ENCODE measurements around the gene CEACAM19.
"Not testable (repeated sequence)": the region's sequence is repeated elsewhere in the genome, so short reads cannot be mapped to it uniquely, and the experiment has no call there.

The CEACAM19 gene

GRCh38 chr19:44707794-44708193 lies 36.5 kb downstream of the CEACAM19 start:
- Histone ChIP-seq H3K36me3 (replicated peaks) (no peaks in the 10 kb centered on the region), H3K27me3 (replicated peaks) (no peaks in the 10 kb centered on the region), H3K27ac (no peak overlapping the region), H3K4me3 (ENCODE audit: low read depth, low read length) (no peak overlapping the region)
- no peak for TF ChIP-seq CTCF (IDR thresholded peaks at IDR 0.05; ENCODE audit: low read depth, low read length, missing control alignments)
- no peak for DNase-seq
- in situ Hi-C loops (cut with HindIII; ENCODE audit: low pct_ligation_motif_present, low sequenced_read_pairs), result no loop called here

- DNase-seq, result no peak
- Histone ChIP-seq H3K36me3 (replicated peaks) (no peaks in the 10 kb centered on the region), H3K27me3 (replicated peaks) (no peaks in the 10 kb centered on the region), H3K27ac (no peak overlapping the region), H3K4me3 (ENCODE audit: low read depth, low read length) (no peak overlapping the region)
- no peak for TF ChIP-seq CTCF (IDR thresholded peaks at IDR 0.05; ENCODE audit: low read depth, low read length, missing control alignments)
- in situ Hi-C loops (cut with HindIII; ENCODE audit: low pct_ligation_motif_present, low sequenced_read_pairs), result no loop called here
Observed at GRCh38 chr19:44708940-44709339, 37.7 kb downstream of the CEACAM19 start.

- H3K27ac ChIP-seq; H3K36me3 ChIP-seq (replicated peaks); DNase-seq; in situ Hi-C loops (cut with HindIII; ENCODE audit: low pct_ligation_motif_present, low sequenced_read_pairs); H3K27me3 ChIP-seq (replicated peaks); H3K4me3 ChIP-seq (ENCODE audit: low read depth, low read length): not testable (repeated sequence)
Observed at GRCh38 chr19:44709434-44710266, 38.4 kb downstream of the CEACAM19 start.

GRCh38 chr19:44710483-44710882 lies 39.2 kb downstream of the CEACAM19 start:
- H3K4me3 ChIP-seq (ENCODE audit: low read depth, low read length), result no peak overlapping the region
- in situ Hi-C loops (cut with HindIII; ENCODE audit: low pct_ligation_motif_present, low sequenced_read_pairs), result no loop called here
- TF ChIP-seq CTCF (IDR thresholded peaks at IDR 0.05; ENCODE audit: low read depth, low read length, missing control alignments), result no peak
- DNase-seq, result no peak
- no peak overlapping the region for H3K27ac ChIP-seq
- no peaks in the 10 kb centered on the region for H3K36me3 ChIP-seq (replicated peaks)
- H3K27me3 ChIP-seq (replicated peaks), result no peaks in the 10 kb centered on the region

- Histone ChIP-seq H3K4me3 (ENCODE audit: low read depth, low read length) (no peak overlapping the region), H3K27ac (no peak overlapping the region), H3K27me3 (replicated peaks) (no peaks in the 10 kb centered on the region), H3K36me3 (replicated peaks) (no peaks in the 10 kb centered on the region)
- no peak for TF ChIP-seq CTCF (IDR thresholded peaks at IDR 0.05; ENCODE audit: low read depth, low read length, missing control alignments)
- DNase-seq, result no peak
- in situ Hi-C loops (cut with HindIII; ENCODE audit: low pct_ligation_motif_present, low sequenced_read_pairs), result no loop called here
Observed at GRCh38 chr19:44712864-44713515, 41.7 kb downstream of the CEACAM19 start.

GRCh38 chr19:44714597-44715169 lies 43.4 kb downstream of the CEACAM19 start:
- Histone ChIP-seq H3K36me3 (replicated peaks) (no peaks in the 10 kb centered on the region), H3K4me3 (ENCODE audit: low read depth, low read length) (no peak overlapping the region), H3K27ac (no peak overlapping the region), H3K27me3 (replicated peaks) (no peaks in the 10 kb centered on the region)
- in situ Hi-C loops (cut with HindIII; ENCODE audit: low pct_ligation_motif_present, low sequenced_read_pairs), result no loop called here
- no peak for DNase-seq
- TF ChIP-seq CTCF (IDR thresholded peaks at IDR 0.05; ENCODE audit: low read depth, low read length, missing control alignments), result no peak

All from brain microvascular endothelial cell (primary cell).